GM19324 (cell line): ENCODE results near the gene MTLN.
"Not testable (repeated sequence)": the region's sequence is repeated elsewhere in the genome, so short reads cannot be mapped to it uniquely, and the experiment has no call there.

Source experiments
- ATAC-seq: cut with Tn5 transposase; IDR thresholded peaks from one replicate; pipeline ENCODE4 v1.9.1; 2021; ENCODE audit warnings: mild to moderate bottlenecking, moderate library complexity; ENCODE audit not compliant: unreplicated experiment, low FRiP score

MTLN gene

DNA sequence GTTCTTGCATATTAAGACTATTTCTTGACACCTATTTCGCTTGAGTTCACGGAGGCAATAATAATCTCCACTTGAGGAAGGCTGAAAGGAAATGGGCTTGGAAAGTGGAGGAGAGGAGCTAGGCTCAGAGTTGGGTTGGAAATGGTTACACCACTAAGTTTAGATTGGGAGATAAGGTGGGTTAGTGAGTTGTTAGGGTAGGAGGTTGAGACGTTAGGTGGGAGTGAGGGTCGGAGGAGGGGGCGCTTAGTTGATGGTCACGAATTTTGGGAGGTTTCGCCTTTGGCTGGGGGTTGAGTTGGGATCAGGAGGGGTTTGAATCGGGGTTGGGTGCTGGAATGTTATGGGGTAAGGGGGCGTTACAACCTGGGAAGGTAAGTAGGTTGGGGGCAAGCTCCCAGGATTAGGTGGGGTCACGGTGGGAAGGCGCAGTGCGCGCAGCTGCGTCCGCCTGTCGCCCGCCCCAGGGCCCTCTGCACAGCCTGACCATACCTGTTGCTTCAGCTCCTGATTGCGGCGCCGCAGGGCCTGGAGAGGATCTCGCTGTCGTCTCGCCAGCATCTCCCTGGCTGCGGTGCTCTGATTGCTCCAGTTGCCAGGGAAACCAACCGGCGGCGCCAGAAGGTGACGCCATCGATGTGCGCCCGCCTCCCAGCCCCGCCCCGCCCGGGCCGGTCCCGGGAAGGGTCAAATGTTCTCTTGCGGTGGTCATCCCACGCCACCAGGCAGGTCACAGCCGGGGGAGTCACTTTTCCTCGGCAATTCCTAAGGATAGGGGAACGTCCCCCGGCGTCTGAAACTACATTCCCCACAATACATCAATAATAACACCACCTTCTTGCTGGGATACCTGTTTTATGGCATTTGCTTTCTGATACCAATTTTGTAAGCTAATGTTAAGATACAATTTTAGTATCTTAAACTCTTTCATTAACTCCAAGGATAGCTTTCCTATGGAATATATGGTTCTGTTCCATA is 7.7 kb downstream of the MTLN start, which contains the start of gene NPHP1:
Gene NPHP1 (minus strand): TSS at position 606 of the 978 bp plus-strand sequence. CDS start 45 bp downstream, at position 561.
- ATAC-seq, result peak; percentile 94

DNA sequence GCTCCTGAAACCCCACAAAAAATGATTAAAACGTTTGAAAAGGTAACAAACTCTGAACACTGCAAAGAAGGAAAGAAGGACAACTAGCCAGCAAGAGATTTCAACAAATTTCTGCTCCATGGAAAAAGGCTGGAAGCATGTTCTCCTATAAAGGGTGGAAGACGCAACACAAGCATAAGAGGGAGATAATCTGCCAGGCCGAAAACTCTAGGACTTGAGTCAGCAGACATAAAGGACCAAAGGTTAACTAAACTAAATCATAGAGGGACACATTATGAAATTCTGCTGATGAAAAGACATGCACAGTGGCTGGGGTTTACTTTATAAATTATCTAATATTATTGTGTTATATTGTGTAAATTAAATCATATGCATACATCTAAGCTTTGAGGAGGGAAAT is 14.3 kb downstream of the MTLN start:
- no peak for ATAC-seq

DNA sequence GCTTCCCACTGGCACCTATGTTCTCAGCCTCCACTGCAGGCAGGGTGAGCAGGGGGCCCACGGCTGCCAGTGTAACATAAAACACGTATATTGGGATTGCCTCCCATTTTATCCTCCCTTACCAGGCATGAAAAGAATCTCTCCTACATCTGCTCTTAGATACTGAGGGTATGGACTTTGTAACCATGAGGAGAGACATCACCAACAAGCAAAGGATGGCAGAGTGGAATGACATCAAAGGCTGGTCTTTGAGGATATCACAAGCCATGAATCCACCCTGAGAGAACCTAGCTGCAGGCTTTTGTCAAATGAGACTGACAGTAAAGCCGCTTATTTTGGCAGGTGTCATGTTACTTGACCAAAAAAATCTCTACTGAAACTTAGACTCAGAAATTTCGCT is 14.9 kb downstream of the MTLN start:
- ATAC-seq, result no peak

DNA sequence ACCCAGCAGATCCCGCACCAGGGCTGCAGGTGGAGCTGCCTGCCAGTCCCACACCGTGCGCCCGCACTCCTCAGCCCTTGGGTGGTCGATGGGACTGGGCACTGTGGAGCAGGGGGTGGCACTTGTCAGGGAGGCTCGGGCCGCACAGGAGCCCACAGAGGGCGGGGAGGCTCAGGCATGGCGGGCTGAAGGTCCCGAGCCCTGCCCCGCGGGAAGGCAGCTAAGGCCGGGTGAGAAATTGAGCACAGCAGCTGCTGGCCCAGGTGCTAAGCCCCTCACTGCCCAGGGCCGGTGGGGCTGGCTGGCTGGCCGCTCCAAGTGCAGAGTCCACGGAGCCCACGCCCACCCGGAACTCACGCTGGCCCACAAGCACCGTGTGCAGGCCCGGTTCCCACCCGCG is 22.2 kb downstream of the MTLN start:
- ATAC-seq, result not testable (repeated sequence)

DNA sequence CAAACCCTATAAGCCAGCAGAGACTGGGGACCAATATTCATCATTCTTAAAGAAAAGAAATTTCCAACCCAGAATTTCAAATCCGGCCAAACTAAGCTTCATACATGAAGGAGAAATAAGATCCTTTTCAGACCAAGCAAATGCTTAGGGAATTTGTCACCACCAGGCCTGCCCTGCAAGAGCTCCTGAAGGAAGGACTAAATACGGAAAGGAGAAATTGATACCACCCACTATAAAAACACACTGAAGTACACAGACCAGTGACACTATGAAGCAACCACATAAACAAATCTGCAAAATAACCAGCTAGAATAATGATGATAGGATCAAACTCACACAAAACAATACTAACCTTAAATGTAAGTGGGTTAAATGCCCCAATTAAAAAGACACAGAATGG is 29.9 kb downstream of the MTLN start:
- no peak for ATAC-seq

DNA sequence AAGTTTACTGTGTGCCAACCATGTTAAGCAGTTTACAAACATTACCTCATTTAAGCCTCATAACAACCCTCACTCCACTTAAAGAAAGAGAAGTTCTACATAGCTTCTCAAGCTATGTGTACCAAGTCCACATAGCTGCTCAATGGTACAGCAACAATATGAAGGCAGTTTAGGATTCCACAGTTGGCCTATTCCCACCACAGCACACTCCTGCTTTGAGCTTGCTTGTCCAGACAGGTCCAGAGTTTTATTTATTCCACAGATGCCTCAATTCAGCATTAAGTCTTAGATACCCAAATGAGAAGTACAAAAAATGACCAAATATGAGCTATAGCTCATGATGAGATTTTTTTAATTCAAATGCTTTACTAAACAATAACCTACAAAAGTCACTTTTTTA is 32.3 kb downstream of the MTLN start:
- ATAC-seq, result no peak

DNA sequence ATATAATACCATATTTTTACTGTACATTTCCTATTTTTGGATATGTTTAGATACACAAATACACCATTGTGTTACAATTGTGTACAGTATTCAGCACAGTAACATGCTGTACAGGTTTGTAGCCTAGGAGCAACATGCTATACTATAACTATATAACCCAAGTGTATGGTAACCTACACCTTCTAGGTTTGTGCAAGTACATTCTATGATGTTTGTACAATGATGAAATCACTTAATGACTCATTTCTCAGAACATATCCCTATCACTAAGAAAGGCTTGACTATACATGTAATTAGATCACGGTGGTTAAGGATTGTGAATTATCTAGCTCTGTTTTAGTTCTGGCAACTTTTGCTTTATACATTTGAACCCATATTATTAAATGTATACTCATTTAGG is 38.8 kb downstream of the MTLN start:
- ATAC-seq, result no peak

DNA sequence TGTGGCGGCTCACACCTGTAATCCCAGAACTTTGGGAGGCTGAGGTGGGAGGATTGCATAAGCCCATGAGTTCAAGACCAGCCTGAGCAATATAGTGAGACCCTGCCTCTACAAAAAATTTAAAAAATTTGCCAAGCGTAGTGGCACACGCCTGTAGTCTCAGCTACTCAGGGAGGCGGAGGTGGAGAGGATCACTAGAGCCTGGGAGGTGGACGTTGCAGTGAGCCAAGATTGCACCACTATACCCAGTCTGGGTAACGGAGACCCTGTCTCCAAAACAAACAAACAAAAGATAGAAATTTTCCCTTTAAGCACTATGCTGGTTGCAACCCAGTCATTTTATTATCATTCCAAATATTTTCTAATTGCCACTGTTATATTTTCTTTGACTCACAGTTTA is 39.8 kb downstream of the MTLN start:
- ATAC-seq, result no peak

DNA sequence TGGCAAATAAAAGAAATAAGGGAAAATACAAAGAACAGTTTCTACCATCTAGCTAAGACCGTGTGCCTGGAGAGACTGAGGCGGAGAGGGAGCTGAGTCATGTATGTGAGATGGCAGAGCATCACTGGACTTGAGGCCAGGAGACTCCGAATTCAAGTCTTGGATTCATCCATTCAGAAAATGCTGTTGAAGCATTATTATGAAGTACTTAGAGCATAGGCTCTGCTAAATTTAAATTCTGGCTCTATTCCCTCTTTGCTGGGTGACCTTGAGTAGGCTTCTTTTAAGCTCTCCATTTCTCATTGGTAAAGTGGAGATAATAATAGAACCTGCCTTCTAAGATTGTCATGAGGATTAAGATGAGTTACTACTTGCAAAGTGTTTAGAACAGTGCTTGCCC is 42.2 kb downstream of the MTLN start:
- no peak for ATAC-seq

DNA sequence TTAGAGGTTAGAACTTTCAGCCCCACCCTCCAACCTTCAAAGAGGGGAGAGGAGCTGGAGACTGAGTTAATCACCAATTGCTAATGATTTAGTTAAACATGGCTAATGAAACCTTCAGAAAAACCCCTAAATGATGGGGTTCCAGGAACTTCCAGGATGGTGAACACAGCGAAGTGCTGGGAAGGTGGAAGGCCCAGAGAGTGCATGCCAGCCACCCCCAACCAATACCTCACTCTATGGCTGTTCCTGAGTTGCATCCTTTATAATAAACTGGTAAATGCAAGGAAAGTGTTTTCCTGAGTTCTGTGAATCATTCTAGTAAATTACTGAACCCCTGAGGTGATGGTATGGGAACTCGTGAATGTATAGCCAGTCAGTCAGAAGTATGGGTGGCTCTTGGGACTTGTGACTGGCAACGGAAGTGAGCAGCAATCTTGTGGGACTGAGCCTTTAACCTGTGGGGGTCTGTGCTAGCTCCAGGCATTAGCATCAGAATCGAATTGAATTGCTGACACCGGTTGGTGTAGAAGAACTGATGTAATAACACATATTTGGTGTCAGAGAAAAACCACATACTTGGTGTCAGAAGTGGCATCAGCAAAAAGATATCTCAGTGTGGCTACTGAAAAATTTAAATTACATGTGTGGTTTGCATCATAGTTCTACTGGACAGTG is 44.9 kb downstream of the MTLN start:
- no peak for ATAC-seq

DNA sequence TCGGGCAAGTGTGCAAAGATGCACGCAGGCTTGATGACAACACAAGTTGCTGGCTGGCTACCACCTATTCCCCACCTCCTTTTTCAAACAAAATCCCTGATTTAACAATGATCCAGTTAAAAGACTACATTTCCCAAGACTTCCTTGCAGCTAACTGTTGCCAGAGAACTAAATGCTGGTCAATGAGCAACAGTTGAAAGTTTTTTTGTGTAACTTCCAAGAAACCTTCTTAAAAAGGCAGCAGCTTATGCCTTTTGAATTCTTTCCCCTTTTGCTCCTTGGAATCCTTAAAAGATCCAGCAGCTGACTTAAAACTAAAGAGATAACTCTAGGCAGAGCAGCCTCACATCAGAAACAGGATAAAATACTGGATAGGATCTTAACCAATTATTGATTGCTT is 46.1 kb downstream of the MTLN start:
- no peak for ATAC-seq
